SK-N-SH treated with all-trans-retinoic acid at 6 μM for 48 hours (cell line): ENCODE data around the gene RUBCNL.

Source experiments
- CSDC2 ChIP-seq: fragments of 250-450 bp; sonication (Bioruptor Pico); IDR thresholded peaks from 2 replicates; pipeline ENCODE4 v1.5.0; 2020; ENCODE audit warnings: mild to moderate bottlenecking, moderate library complexity
- SNAI2 ChIP-seq: fragments of 250-450 bp; sonication (Bioruptor Pico); IDR thresholded peaks from 2 replicates; pipeline ENCODE4 v1.5.0; 2020; ENCODE audit warnings: mild to moderate bottlenecking, moderate library complexity

DNA sequence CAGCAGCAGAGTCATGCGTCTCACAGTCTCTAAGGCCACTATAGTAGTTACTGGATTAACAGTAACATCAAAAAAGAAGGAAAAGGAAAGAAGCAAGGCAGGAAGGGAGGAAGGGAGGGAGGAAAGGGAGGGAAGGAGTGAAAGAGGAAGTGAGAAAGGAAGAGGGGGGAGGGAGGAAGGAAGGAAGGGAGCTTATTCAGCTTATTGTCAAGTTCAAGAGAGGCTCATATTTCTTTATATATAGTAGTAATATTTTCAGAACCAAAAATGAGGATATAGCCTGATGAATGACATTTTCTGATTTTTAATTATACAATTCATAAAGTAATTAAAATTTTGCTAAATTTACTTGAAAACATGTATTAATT is 17.7 kb upstream of the RUBCNL start:
- no peak for TF ChIP-seq SNAI2
- TF ChIP-seq CSDC2 (CRISPR knock-in tag) = no peak
